NCI-H524 (cell line): ENCODE measurements around the gene ADRM1.

Experiments
- DNase-seq, 2 experiments: peaks; one replicate each; lab custom pipeline; 2025; lab: John Stamatoyannopoulos, UW

ADRM1 gene

DNA sequence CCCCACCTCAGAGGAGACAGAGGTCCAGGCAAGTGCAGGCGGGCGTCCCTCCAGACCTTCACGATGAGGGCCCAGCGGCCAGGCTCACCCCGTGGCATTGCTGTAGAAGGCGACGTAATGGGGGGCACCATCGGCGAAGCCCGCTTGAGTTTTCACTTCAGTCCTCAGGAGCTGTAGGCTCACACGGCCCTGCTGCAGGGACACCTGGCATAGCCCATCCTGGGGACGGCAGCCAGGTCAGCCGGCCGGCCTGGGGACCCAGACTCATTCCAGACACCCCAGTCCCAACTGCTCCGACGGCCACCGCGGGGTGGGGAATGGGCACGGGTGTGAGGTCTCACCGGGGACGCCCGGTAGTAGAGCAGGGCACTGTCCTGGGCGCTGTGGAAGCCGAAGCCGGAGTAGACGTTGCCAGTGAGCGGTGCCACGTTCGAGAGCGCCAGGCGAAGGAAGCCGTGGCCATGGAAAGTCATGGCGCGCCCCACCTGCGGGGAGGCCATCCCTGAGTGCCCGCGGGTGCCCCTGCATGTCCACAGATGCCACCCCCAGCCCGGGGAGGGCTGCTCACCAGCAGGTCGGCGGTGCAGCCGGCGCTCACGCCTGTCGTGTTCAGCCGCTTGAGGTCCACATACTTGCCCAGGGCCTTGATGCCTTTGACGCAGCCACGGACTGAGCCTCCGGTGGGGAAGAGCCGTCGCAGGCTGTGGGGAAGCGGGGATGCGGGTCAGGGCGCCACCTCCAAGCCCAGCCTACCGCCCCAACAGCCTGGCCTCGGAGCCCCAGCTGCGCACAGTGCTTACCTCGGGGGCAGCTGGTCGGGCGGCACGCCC is 9.2 kb downstream of the ADRM1 start:
- DNase-seq, result no peak

DNA sequence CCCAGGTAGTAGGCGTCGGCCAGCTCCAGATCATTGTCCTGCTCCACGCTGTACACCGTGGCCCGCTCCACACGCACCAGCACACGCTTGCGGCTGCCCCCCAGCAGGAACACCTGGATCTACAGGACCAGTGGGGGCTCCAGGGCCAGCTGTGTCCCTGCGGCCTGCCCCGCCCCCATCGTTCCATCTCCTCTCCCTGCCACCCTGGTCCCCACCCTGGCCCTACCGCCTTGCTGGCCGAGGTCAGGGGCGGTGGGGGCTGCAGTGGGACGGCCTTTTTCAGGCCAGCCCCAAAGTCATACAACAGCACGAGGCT is 9.8 kb downstream of the ADRM1 start:
- DNase-seq, result no peak

DNA sequence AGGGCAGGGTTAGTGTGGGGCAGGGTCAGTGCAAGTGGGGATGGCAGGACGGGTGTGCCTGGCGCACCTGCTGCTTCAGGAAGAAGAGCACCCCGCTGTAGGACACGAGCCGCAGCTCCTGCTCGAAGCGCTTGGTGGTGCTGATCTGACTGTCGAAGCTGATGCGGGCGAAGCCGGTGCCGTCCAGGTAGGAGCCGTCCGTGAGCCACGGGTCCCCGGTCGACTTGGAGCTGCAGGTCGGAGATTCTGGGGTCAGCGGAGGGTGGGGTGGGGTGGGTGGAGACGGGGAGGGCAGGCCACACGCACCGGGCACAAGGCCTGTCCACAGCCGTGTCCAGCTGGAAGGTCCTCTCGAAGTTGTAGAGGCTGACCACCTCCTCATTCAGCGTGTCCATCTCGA is 10.2 kb downstream of the ADRM1 start:
- DNase-seq, result no peak

DNA sequence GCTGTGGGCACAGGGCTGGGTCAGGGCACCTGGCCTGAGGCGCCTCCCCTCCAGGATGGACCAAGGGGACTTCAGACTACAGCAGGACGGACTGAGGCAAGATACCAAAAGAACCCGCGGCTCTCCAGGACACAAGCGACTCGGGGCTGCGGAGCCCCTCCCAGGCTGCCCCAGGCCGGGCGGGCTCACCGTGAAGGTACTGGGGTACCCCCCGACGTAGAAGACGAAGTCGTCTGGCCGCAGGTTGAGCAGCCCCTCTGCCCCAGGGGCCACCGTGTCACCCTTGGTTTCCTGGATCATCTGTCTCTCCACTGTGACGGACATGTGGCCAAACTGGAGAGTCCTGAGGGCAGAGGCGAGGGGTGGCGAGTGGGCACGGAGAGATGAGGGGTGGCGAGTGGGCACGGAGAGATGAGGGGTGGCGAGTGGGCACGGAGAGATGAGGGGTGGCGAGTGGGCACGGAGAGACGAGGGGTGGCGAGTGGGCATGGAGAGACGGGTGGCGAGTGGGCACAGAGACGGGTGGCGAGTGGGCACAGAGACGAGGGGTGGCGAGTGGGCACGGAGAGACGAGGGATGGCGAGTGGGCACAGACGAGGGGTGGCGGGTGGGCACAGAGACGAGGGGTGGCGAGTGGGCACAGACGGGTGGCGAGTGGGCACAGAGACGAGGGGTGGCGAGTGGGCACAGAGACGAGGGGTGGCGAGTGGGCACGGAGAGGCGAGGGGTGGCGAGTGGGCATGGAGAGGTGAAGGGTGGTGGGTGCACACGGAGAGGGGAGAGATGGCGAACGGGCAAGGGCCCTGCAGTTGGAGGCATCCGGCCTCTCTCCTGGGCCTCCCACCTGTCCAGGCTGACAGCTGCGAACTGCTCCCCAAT is 10.9 kb downstream of the ADRM1 start:
- DNase-seq, result no peak

DNA sequence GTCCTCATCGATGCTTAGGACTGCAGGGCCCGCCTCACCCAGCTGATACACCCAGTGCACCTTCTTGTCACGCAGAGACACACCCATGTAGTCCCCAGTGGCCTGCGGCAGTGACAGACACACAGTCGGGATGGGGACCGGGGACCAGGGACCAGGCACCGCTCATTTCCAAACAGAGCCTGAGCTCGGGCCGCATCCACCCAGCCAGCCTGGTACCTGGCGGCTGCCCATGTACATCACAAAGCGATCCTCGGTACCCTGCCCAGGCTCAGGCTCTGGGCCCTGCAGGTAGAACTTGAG is 11.5 kb downstream of the ADRM1 start:
- no peak for DNase-seq

DNA sequence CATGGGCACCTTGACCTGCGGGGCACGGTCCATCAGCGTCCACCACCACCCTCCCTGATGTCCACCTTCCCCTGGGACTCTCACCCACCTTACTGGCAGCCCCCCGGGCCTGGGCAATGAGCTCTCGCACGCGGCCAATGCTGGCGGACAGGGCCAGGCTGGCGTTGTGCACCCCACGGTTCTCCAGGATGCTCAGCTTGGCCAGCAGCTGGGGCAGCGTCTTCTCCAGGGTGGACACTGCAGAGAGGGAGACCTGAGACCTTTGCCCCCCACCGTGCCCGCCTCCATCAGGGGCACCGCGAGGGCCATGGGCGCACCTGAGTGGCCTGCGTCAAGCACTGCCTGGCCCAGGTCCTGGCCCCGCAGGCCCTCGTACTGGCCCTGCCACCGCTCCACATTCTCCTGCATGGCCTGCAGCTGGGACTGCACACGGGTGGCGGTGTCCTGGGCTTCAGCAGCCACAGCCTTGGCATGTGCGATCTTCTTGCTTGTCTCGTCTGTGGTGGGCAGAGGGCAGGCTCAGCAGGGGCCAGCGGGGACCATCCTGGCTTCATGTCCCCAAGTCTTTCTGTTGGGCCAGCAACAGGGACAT is 12.0 kb downstream of the ADRM1 start:
- DNase-seq, result no peak

DNA sequence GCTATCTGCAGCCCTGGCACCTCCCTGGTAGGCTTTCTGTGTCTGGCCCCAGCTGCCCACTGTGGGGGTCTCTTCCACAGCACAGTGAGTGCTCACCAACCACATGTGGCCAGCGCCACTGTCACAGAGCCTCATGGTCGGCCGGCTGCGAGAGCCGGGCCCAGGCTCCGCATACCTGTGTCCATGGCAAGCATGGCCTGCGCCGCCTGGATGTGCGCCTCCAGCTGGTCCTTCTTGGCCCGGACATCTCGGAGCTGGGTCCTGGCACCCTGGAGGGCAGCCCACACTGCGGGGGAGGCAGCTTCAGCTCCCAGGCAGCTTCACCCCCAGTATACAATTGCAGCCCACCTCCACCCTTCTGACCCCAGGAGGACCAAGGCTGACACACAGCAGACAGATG is 13.0 kb downstream of the ADRM1 start:
- DNase-seq, result no peak

DNA sequence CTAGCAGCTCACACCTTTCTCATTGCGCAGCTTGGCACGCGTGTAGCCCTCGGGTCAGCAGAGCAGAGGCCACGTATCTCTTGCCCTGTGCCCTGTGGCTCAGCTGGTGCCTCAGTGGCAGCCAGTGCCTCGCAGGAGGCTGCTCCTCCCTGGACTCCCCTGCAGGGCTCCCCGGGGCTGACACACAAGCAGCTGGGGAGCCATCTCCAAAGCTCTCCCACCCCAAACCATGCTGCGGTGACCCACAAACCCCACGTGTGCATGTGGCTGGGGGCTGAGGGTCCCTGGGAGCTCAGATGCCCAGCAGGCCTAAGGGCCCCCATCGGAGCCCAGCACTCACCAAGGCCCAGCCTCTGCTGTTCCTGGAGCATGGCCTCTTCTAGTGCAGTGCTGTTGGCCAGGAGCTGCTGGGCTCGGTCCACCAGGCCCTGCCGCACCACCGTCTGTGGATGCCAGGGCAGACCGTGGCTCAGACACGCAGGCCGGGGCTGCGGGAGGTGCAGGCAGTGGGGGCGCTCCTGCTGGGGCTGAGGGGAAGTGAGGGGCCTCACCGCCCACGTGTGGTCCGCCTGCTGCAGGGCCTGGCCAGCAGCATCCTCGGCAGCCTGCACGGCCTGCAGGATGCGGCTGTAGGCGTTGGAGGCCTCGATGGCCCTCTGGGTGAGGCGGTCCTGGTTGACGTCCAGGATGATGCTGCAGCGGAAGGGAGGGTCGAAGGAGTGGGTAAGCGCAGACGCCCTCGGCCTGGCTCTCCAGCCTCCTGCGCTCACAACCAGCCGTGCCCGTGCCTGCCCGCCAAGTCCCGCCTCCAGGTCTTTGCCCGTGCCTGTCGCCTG is 13.8 kb downstream of the ADRM1 start:
- no peak for DNase-seq

DNA sequence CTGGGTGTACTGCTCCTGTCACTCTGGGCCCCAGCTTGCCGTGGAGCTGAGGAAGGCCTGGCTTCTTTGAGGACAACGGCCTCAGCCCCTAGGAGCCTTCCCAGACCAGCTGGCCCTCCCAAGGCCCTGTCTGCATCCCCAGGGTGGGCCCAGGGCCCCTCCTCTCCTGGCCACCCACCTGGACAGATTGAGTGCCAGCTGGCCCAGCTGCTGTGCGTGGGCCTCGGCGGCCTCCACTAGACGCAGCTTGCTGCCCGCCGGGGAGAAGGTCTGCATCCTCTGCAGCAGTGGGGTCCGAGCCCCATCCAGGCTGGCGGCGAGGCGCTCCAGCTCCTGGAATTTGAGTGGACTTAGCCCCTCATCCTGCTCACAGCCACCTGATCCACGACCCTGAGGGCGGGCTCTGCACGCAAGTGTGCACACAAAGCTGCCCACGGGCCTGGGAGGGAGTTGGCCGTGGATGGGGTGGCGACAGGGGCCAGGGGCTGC is 14.4 kb downstream of the ADRM1 start:
- DNase-seq, result peak; percentile 65 to 85

DNA sequence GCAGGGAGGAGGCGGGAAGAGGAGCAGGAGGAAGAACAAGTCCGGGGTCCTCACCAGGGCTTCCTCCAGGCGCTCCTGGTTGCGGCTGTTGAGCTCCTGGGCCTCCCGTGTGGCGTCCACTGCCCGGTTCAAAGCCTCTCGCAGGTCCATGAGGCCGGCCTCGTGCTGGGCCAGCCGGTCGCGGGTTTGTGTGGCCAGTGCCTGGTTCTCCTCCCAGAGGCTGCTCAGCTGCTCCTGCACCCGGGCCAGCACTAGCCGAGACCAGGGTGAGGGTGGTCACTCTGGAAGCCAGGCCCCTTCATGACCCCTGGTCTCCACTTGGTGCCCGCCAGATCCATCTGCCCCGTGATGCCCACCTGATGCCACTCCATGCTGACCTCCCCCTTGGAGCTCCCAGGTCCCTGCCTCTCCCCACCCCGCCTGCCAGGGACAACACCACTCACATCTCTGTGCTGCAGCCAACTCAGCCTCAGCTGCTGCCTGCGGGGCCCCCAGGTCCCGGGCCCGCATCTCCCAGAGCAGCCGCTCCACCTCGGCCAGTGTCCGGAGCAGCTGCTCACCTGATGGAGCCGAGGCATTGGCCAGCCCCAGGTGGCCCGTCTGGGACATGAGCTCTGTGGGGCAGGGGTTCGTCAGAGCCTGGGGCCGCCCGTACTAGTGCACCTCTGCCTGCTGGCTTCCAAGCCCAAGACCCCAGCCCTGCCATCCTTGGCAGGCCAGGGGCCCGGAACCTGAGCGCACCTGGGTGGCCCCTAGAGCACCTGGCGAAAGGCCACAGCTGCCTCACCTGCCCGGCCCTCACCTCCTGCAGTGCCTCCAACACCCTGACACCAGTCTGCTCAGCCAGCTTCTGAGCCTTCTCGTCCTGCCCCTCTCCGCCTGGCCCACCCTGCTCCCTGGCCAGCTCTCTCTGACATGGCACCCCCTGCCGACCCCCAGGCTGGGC is 15.9 kb downstream of the ADRM1 start:
- no peak for DNase-seq

DNA sequence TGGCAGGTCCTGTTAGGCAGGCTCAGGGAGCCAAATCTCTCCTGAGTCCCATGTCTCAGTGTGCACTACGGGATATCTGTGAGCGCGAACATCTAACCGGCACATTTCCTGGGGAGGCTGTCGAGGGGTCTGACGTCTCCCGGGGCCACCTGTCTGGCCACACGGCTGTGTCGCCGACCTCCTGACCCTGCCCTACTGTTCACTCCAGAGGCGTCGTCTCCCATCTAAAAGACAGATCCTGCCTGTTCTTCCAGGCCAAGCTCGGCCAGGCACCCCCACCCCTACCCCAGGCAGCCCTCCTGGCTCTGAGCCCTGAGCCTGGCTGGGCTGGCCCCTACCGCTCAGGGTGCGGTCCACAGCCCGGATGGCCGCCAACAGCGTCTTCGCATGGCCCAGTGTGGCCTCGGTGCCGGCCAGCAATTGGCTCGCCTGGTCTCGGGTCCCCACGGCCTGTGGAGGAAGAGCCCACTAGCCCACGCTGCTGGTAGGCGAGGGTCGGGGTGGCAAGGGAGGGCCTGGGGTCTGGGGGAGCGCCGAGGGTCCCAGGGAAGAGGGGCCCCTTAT is 16.6 kb downstream of the ADRM1 start:
- DNase-seq, result no peak

DNA sequence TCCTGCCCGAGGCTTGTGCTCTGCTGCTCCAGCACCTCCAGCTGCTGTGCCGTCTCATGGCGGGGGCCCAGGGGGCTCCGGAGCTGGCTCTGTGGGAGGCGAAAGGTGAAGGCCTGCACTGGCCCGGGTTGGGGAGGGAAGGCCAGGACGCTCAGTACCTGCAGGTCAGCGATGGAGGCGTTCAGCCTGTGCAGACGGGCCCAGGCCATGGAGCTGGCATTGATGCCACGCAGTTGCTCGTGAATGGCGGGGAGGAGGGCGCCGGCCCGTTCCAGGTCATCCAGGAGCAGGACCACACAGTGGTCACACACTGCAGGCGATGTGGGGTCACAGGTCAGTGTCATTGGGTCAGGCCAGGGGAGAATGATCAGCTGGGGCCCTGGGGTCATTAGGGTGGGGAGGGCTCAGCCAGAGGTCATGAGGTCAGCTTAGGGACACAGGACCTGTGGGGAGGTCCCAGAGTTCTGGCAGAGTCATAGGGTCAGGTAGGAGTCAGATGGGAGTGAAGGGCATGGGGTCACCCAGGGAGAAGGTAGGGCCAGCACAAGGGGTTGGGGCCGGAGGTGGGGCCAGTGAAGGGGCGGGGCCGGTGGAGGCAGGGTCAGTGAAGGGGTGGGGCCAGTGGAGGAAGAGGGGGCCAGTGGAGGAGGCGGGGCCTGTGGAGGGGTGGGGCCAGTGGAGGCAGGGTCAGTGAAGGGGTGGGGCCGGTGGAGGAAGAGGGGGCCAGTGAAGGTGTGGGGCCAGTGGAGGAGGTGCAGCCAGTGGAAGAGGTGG is 18.0 kb downstream of the ADRM1 start:
- no peak for DNase-seq

DNA sequence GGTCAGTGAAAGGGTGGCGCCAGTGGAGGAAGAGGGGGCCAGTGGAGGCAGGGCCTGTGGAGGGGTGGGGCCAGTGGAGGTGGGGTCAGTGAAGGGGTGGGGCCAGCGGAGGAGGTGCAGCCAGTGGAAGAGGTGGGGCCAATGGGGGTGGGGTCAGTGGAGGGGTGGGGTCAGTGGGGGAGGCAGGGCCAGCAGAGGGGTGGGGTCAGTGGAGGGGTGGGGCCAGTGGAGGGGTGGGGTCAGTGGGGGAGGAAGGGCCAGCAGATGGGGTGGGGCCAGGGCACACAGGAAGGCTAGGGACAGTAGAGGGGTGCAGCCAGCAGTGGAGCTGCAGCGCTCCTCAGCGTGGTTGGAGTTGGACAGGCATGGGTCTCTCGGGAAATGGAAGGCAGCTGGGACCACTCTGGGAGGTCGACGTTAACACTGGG is 18.7 kb downstream of the ADRM1 start:
- DNase-seq, result no peak

DNA sequence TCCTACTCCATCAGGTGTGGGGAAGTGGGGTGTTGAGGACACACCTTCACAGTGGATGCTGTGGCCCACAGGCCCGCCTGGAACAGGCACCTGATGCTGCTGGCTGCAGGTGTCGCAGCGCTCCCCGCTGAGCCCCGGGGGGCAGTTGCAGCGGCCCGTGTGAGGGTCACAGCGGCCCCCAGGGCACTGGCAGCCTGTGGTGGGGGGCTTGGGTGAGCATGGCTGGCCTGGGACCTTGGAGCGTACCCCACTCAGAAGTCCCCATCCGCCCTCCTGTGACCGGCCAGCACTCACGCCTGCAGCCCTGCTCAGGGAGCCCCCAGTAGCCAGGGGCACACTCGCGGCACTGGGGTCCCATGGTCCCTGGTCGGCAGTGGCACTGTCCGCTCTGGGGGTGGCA is 19.2 kb downstream of the ADRM1 start:
- DNase-seq, result no peak

DNA sequence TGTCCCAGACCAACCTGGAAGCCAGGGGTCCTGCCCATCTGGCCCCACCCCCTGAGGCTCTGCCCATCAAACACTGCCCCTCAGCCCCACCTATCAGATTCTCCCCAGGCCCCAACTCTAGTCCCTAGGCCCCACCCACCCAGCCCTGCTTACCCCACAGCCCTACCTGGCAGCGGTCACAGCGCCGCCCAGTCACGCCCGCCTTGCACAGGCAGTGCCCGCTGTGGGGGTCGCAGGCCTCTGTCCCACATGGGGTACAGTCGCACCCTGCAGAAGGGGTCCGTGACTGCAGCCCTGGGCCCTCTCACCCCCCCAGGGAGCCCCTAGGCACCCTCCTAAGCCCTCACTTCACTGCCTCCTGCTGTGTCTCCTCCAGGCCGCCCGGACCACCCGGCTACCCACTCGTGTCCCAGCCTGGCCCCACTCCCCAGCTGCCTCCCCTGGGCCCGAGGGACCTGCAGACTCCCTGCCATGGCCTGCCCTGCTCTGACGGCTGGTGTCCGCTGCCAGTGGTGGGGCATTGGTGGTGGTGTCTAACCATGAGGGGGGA is 19.8 kb downstream of the ADRM1 start:
- DNase-seq, result no peak

DNA sequence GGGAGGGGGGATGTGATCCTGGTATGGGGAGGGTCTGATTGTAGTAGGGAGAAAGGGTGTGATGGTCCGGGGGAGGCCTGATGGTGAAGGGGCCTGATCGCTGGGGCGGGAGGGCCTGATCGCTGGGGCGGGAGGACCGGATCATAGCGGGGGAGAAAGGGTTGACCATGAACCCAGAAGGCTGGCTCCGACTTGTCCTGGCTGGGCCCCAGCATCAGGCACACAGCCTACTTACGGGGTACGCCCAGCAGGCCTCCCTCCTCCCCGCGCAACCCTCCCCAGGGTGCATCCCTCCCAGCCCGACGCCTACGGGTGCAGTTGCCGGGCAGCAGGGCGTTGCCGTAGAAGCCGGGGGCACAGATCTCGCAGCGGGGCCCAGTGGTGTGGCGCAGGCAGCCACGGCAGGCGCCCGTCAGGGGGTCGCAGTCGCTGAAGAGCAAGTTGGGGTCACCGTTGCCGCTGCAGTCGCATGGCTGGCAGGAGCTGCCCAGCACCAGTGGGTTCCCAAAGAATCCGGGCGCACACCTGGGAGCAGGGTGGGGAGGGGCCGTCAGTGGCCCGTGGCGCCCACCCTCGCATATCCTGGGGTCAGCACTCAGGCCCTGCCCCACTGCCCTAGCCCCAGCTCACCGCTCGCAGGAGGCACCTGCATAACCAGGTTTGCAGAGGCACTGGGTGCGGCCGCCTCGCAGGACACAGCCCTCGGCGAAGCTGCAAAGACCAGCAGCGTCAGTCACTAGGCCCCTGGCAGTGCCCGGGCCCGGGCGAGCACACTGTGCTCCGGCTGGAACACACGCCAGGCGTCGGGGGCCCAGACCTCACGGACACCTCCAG is 20.6 kb downstream of the ADRM1 start:
- no peak for DNase-seq

DNA sequence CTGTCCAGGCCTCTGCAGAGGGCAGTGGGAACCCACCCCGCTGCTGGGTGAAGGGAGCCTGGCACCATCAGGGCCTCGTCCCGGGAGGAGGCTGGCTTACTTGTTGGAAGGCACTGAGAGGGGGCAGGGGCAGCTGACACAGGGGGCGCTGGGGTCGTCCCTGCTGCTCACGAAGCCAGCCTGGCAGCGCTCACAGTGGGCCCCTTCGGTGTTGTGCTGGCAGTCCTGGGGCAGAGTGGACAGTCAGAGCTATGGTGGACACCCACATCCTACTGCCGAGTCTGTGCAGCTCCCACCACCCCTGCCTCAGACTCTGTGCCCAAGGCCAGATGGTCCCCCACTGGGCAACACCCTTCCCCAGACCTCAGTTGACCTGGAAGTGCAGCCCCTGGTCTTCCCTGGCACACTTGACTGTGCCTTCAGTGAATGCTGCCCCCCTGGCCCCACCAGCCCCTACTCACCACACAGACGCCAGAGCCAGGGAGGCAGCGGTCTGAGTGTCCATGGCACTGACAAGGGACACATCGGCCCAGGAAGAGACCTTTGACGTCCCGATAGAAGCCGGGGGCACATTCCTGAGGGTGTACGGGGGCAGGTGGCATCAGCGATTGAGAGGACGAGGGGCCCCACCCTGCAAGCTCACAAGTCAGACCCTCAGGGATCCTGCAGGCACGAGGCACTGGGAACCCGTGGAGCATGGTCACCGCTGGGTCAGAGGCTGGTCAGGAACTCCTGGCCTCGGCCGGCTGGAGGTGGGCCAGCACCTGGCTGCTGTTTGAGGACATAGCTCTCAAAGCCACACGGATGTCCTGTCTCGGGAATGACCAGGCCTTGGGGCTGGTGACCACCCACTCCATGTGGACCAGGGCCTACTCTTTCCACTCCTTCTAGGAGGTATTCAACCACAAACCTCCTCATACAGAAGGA is 21.4 kb downstream of the ADRM1 start:
- DNase-seq, result no peak
